22Rv1 (cell line): ENCODE data around the gene IL17RB.

Source experiments
- CTCF ChIP-seq: fragments of 450-650 bp; IDR thresholded peaks from 2 replicates; pipeline ENCODE4 v1.5.1; 2017; ENCODE audit warnings: mild to moderate bottlenecking
- ZFX ChIP-seq: fragments of 450-650 bp; IDR thresholded peaks from 2 replicates; pipeline ENCODE4 v1.6.1; 2017; ENCODE audit warnings: antibody characterized with exemption, borderline replicate concordance

- TF ChIP-seq CTCF (no peak), ZFX (no peak)
Observed at GRCh38 chr3:53799338-53799865, 47.0 kb upstream of the IL17RB start.
